ENCODE data around the gene F13B. TPM values are rescaled to one million over a fixed set of nuclear protein-coding genes. Genes with fewer than 3 reads are reported as not detected.

The F13B gene
- total RNA-seq, 2 experiments from 2014 or later, result not detected

- Histone ChIP-seq H3K79me2 (ENCODE audit: insufficient read depth, low read depth, low read length) (no peaks in the 10 kb centered on the region), H3K36me3 (ENCODE audit: insufficient read depth, low read length) (peaks cover 87% of the 10 kb centered on the region), H3K9me3 (ENCODE audit: low read length) (no peaks in the 10 kb centered on the region), H2AFZ (ENCODE audit: low read length) (no peak overlapping the region), H3K27ac (ENCODE audit: low read depth, low read length, poor library complexity, severe bottlenecking) (no peak overlapping the region), H3K4me1 (ENCODE audit: insufficient read depth, low read length, poor library complexity, severe bottlenecking) (no peaks in the 10 kb centered on the region), H4K20me1 (ENCODE audit: insufficient read depth, low read length) (no peaks in the 10 kb centered on the region), H3K9me2 (ENCODE audit: insufficient read depth, low read length) (no peaks in the 10 kb centered on the region), H3K4me3 (ENCODE audit: low read depth, low read length, poor library complexity, severe bottlenecking) (no peak overlapping the region), H3K4me2 (ENCODE audit: low read length) (no peak overlapping the region)
- no peak for DNase-seq (ENCODE audit: low spot score)
- intact Hi-C loops (cut with micrococcal nuclease; ENCODE audit: unreplicated experiment), result no loop called here
- no TSS peak for BruUV-seq (replicated peaks)
- POLR2A ChIA-PET, result no interaction called here
- no peak for TF ChIP-seq EZH2phosphoT487 (IDR thresholded peaks at IDR 0.05; ENCODE audit: borderline replicate concordance, low read depth, low read length)
- TF ChIP-seq CTCF (conservative IDR thresholded peaks at IDR 0.05; ENCODE audit: low read length), result no peak
- CTCF ChIA-PET (ENCODE audit: unreplicated experiment), result no interaction called here
Observed at GRCh38 chr1:197092491-197093023, 25.5 kb upstream of the F13B start.

GRCh38 chr1:197083474-197083873 is 16.4 kb upstream of the F13B start:
- H3K27ac ChIP-seq (ENCODE audit: low read depth, low read length, poor library complexity, severe bottlenecking), result no peak overlapping the region
- H3K4me3 ChIP-seq (ENCODE audit: low read depth, low read length, poor library complexity, severe bottlenecking), result no peak overlapping the region
- H3K36me3 ChIP-seq (ENCODE audit: insufficient read depth, low read length), result peaks cover 76% of the 10 kb centered on the region
- TF ChIP-seq EZH2phosphoT487 (IDR thresholded peaks at IDR 0.05; ENCODE audit: borderline replicate concordance, low read depth, low read length) (no peak), CTCF (conservative IDR thresholded peaks at IDR 0.05; ENCODE audit: low read length) (no peak)
- no peaks in the 10 kb centered on the region for H4K20me1 ChIP-seq (ENCODE audit: insufficient read depth, low read length)
- DNase-seq (ENCODE audit: low spot score), result no peak
- H3K4me1 ChIP-seq (ENCODE audit: insufficient read depth, low read length, poor library complexity, severe bottlenecking), result no peaks in the 10 kb centered on the region
- ChIA-PET POLR2A (no interaction called here), CTCF (ENCODE audit: unreplicated experiment) (no interaction called here)
- H3K9me2 ChIP-seq (ENCODE audit: insufficient read depth, low read length), result no peaks in the 10 kb centered on the region
- H3K9me3 ChIP-seq (ENCODE audit: low read length), result peaks cover 27% of the 10 kb centered on the region
- no peaks in the 10 kb centered on the region for H3K79me2 ChIP-seq (ENCODE audit: insufficient read depth, low read depth, low read length)
- no peak overlapping the region for H2AFZ ChIP-seq (ENCODE audit: low read length)
- intact Hi-C loops (cut with micrococcal nuclease; ENCODE audit: unreplicated experiment), result no loop called here
- H3K4me2 ChIP-seq (ENCODE audit: low read length), result no peak overlapping the region
- BruUV-seq (replicated peaks), result no TSS peak

GRCh38 chr1:197081117-197081753 is 14.2 kb upstream of the F13B start:
- peak; percentile 12 for DNase-seq (ENCODE audit: low spot score)
- no peak overlapping the region for H3K4me3 ChIP-seq (ENCODE audit: low read depth, low read length, poor library complexity, severe bottlenecking)
- TF ChIP-seq CTCF (conservative IDR thresholded peaks at IDR 0.05; ENCODE audit: low read length), result no peak
- TF ChIP-seq EZH2phosphoT487 (IDR thresholded peaks at IDR 0.05; ENCODE audit: borderline replicate concordance, low read depth, low read length), result no peak
- no TSS peak for BruUV-seq (replicated peaks)
- no peaks in the 10 kb centered on the region for H3K9me2 ChIP-seq (ENCODE audit: insufficient read depth, low read length)
- ChIA-PET CTCF (ENCODE audit: unreplicated experiment) (no interaction called here), POLR2A (interaction anchor here (0.6 kb wide), 1 partner anchor 113 kb away, joined by 4 read pairs; no protein-coding TSS in a partner anchor)
- H3K9me3 ChIP-seq (ENCODE audit: low read length), result peaks cover 27% of the 10 kb centered on the region
- intact Hi-C loops (cut with micrococcal nuclease; ENCODE audit: unreplicated experiment), result no loop called here
- no peak overlapping the region for H3K27ac ChIP-seq (ENCODE audit: low read depth, low read length, poor library complexity, severe bottlenecking)
- no peak overlapping the region for H2AFZ ChIP-seq (ENCODE audit: low read length)
- no peaks in the 10 kb centered on the region for H4K20me1 ChIP-seq (ENCODE audit: insufficient read depth, low read length)
- H3K79me2 ChIP-seq (ENCODE audit: insufficient read depth, low read depth, low read length), result no peaks in the 10 kb centered on the region
- no peak overlapping the region for H3K4me2 ChIP-seq (ENCODE audit: low read length)
- peaks cover 54% of the 10 kb centered on the region for H3K36me3 ChIP-seq (ENCODE audit: insufficient read depth, low read length)
- H3K4me1 ChIP-seq (ENCODE audit: insufficient read depth, low read length, poor library complexity, severe bottlenecking), result no peaks in the 10 kb centered on the region

Data from OCI-LY7 (cell line).